SK-N-SH treated with all-trans-retinoic acid at 6 μM for 48 hours (cell line): ENCODE measurements around the gene SLC34A2.

Experiments
- ATAC-seq: fragments of 200-7000 bp; cut with Tn5 transposase; 3 replicates; pipeline ENCODE4 v1.9.1; 2020; ENCODE audit warnings: mild to moderate bottlenecking, moderate library complexity
- ARNTL ChIP-seq: fragments of 450-650 bp; formaldehyde crosslinking; IDR thresholded peaks from 2 replicates; pipeline ENCODE4 v1.5.0; 2020; ENCODE audit warnings: low read depth, mild to moderate bottlenecking, moderate library complexity, borderline replicate concordance
- BACH2 ChIP-seq: fragments of 250-450 bp; sonication (Bioruptor Pico); IDR thresholded peaks from 2 replicates; pipeline ENCODE4 v1.9.0; 2021; ENCODE audit warnings: mild to moderate bottlenecking, borderline replicate concordance
- CSDC2 ChIP-seq: fragments of 250-450 bp; sonication (Bioruptor Pico); IDR thresholded peaks from 2 replicates; pipeline ENCODE4 v1.5.0; 2020; ENCODE audit warnings: mild to moderate bottlenecking, moderate library complexity
- CSRNP3 ChIP-seq: fragments of 250-450 bp; sonication (Bioruptor Pico); IDR thresholded peaks from 2 replicates; pipeline ENCODE4 v1.5.1; 2021; ENCODE audit warnings: mild to moderate bottlenecking, moderate library complexity
- ESRRG ChIP-seq: fragments of 250-450 bp; sonication (Bioruptor Pico); IDR thresholded peaks from 2 replicates; pipeline ENCODE4 v1.6.1; 2021; ENCODE audit warnings: mild to moderate bottlenecking
- GLIS3 ChIP-seq: fragments of 250-450 bp; sonication (Bioruptor Pico); IDR thresholded peaks from 2 replicates; pipeline ENCODE4 v1.5.0; 2020; ENCODE audit warnings: mild to moderate bottlenecking, moderate library complexity
- ISL1 ChIP-seq: fragments of 250-450 bp; sonication (Bioruptor Pico); IDR thresholded peaks from 2 replicates; pipeline ENCODE4 v2.1.2; 2022; ENCODE audit warnings: mild to moderate bottlenecking, moderate library complexity
- OSR1 ChIP-seq: fragments of 250-450 bp; sonication (Bioruptor Pico); IDR thresholded peaks from 2 replicates; pipeline ENCODE4 v1.8.0; 2022; ENCODE audit warnings: moderate library complexity, mild to moderate bottlenecking, inconsistent platforms
- PPARA ChIP-seq: fragments of 250-450 bp; sonication (Bioruptor Pico); IDR thresholded peaks from 2 replicates; pipeline ENCODE4 v1.5.0; 2020; ENCODE audit warnings: mild to moderate bottlenecking, borderline replicate concordance
- RARB ChIP-seq: fragments of 250-450 bp; sonication (Bioruptor Pico); IDR thresholded peaks from 2 replicates; pipeline ENCODE4 v1.8.0; 2021; ENCODE audit warnings: mild to moderate bottlenecking, moderate library complexity
- SNAI2 ChIP-seq: fragments of 250-450 bp; sonication (Bioruptor Pico); IDR thresholded peaks from 2 replicates; pipeline ENCODE4 v1.5.0; 2020; ENCODE audit warnings: mild to moderate bottlenecking, moderate library complexity
- TCF4 ChIP-seq: fragments of 250-450 bp; sonication (Bioruptor Pico); IDR thresholded peaks from 2 replicates; pipeline ENCODE4 v1.8.0; 2021; ENCODE audit warnings: mild to moderate bottlenecking, moderate library complexity, borderline replicate concordance
- TOX ChIP-seq: fragments of 250-450 bp; sonication (Bioruptor Pico); IDR thresholded peaks from 2 replicates; pipeline ENCODE4 v1.8.0; 2021; ENCODE audit warnings: mild to moderate bottlenecking, moderate library complexity, borderline replicate concordance
- ZC3H10 ChIP-seq: fragments of 250-450 bp; sonication (Bioruptor Pico); IDR thresholded peaks from 2 replicates; pipeline ENCODE4 v1.5.1; 2021; ENCODE audit warnings: mild to moderate bottlenecking, moderate library complexity
- ZFP3 ChIP-seq: fragments of 250-450 bp; sonication (Bioruptor Pico); IDR thresholded peaks from 2 replicates; pipeline ENCODE4 v1.5.0; 2020; ENCODE audit warnings: mild to moderate bottlenecking, moderate library complexity
- ZFP30 ChIP-seq: fragments of 450-650 bp; formaldehyde crosslinking; IDR thresholded peaks from 2 replicates; pipeline ENCODE4 v1.5.0; 2022; ENCODE audit warnings: mild to moderate bottlenecking, moderate library complexity
- ZNF565 ChIP-seq: fragments of 450-650 bp; formaldehyde crosslinking; conservative IDR thresholded peaks from 2 replicates; pipeline ENCODE4 v1.5.0; 2020; ENCODE audit warnings: low read depth, mild to moderate bottlenecking, moderate library complexity
- ZNF70 ChIP-seq: fragments of 450-650 bp; formaldehyde crosslinking; IDR thresholded peaks from 2 replicates; pipeline ENCODE4 v1.5.0; 2020; ENCODE audit warnings: mild to moderate bottlenecking, moderate library complexity
- ZNF8 ChIP-seq: fragments of 450-650 bp; formaldehyde crosslinking; IDR thresholded peaks from 2 replicates; pipeline ENCODE4 v1.5.0; 2020; ENCODE audit warnings: mild to moderate bottlenecking, moderate library complexity
- TF ChIP-seq, protein P1 (sequence below): fragments of 250-450 bp; sonication (Bioruptor Pico); IDR thresholded peaks from 2 replicates; pipeline ENCODE4 v1.8.0; 2020; ENCODE audit warnings: mild to moderate bottlenecking, moderate library complexity, borderline replicate concordance
- TF ChIP-seq, protein P2 (sequence below): fragments of 250-450 bp; sonication (Bioruptor Pico); IDR thresholded peaks from 2 replicates; pipeline ENCODE4 v1.5.0; 2020; ENCODE audit warnings: mild to moderate bottlenecking, moderate library complexity
- TF ChIP-seq, protein P3 (sequence below): fragments of 250-450 bp; sonication (Bioruptor Pico); IDR thresholded peaks from 2 replicates; pipeline ENCODE4 v1.5.1; 2020; ENCODE audit warnings: low read depth, mild to moderate bottlenecking, moderate library complexity

SLC34A2 gene

DNA sequence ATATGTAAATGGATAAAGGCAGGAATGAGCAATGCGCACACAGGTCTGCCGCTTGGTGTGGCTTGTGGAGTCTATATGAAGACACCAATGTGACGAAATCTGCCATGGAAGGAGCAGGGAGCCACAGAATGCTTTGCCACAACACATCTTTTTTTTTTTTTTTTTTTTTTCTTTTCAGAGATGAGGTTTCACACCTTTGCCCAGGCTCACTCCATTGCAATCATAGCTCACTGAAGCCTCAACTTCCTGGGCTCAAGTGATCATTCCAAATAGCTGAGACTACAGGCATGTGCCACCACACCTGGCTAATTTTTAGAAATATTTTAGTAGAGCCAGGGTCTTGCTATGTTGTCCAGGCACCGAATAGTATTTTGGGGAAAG is 17.4 kb upstream of the SLC34A2 start:
- ATAC-seq, result no peak
- TF ChIP-seq ZNF8 (CRISPR knock-in tag), result no peak
- no peak for TF ChIP-seq CSRNP3
- TF ChIP-seq CSDC2 (CRISPR knock-in tag), result no peak
- no peak for TF ChIP-seq ARNTL (CRISPR knock-in tag)
- TF ChIP-seq, protein P1, sequence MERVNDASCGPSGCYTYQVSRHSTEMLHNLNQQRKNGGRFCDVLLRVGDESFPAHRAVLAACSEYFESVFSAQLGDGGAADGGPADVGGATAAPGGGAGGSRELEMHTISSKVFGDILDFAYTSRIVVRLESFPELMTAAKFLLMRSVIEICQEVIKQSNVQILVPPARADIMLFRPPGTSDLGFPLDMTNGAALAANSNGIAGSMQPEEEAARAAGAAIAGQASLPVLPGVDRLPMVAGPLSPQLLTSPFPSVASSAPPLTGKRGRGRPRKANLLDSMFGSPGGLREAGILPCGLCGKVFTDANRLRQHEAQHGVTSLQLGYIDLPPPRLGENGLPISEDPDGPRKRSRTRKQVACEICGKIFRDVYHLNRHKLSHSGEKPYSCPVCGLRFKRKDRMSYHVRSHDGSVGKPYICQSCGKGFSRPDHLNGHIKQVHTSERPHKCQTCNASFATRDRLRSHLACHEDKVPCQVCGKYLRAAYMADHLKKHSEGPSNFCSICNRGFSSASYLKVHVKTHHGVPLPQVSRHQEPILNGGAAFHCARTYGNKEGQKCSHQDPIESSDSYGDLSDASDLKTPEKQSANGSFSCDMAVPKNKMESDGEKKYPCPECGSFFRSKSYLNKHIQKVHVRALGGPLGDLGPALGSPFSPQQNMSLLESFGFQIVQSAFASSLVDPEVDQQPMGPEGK (CRISPR knock-in tag), result no peak
- no peak for TF ChIP-seq ESRRG (CRISPR knock-in tag)
- TF ChIP-seq BACH2 (CRISPR knock-in tag), result no peak
- TF ChIP-seq, protein P2, sequence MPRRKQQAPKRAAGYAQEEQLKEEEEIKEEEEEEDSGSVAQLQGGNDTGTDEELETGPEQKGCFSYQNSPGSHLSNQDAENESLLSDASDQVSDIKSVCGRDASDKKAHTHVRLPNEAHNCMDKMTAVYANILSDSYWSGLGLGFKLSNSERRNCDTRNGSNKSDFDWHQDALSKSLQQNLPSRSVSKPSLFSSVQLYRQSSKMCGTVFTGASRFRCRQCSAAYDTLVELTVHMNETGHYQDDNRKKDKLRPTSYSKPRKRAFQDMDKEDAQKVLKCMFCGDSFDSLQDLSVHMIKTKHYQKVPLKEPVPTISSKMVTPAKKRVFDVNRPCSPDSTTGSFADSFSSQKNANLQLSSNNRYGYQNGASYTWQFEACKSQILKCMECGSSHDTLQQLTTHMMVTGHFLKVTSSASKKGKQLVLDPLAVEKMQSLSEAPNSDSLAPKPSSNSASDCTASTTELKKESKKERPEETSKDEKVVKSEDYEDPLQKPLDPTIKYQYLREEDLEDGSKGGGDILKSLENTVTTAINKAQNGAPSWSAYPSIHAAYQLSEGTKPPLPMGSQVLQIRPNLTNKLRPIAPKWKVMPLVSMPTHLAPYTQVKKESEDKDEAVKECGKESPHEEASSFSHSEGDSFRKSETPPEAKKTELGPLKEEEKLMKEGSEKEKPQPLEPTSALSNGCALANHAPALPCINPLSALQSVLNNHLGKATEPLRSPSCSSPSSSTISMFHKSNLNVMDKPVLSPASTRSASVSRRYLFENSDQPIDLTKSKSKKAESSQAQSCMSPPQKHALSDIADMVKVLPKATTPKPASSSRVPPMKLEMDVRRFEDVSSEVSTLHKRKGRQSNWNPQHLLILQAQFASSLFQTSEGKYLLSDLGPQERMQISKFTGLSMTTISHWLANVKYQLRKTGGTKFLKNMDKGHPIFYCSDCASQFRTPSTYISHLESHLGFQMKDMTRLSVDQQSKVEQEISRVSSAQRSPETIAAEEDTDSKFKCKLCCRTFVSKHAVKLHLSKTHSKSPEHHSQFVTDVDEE (CRISPR knock-in tag), result no peak
- TF ChIP-seq ZFP30 (CRISPR knock-in tag), result no peak
- no peak for TF ChIP-seq ZNF70 (CRISPR knock-in tag)
- no peak for TF ChIP-seq TCF4 (CRISPR knock-in tag)
- TF ChIP-seq TOX, result no peak
- TF ChIP-seq ZNF565 (CRISPR knock-in tag), result no peak
- TF ChIP-seq SNAI2, result no peak
- no peak for TF ChIP-seq OSR1 (CRISPR knock-in tag)
- TF ChIP-seq ISL1 (CRISPR knock-in tag), result no peak
- no peak for TF ChIP-seq ZFP3
- no peak for TF ChIP-seq PPARA (CRISPR knock-in tag)
- TF ChIP-seq, all 23 proteins: peak for 0

DNA sequence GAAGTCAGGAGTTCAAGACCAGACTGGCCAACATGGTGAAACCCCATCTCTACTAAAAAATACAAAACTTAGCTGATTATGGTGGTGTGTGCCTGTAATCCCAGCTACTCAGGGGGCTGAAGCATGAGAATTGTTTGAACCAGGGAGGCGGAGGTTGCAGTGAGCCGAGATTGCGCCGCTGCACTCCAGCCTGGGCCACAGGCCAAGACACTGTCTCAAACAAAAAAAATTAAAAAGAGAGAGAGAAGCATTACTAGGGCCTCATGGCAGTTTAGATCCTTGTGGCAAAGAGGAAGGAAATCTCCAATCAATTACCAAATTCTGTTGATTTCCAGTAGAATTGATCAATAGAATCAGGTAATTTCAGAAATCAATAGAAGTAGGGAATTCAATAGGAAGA is 16.8 kb upstream of the SLC34A2 start:
- ATAC-seq, result no peak
- no peak for TF ChIP-seq ZC3H10 (CRISPR knock-in tag)

DNA sequence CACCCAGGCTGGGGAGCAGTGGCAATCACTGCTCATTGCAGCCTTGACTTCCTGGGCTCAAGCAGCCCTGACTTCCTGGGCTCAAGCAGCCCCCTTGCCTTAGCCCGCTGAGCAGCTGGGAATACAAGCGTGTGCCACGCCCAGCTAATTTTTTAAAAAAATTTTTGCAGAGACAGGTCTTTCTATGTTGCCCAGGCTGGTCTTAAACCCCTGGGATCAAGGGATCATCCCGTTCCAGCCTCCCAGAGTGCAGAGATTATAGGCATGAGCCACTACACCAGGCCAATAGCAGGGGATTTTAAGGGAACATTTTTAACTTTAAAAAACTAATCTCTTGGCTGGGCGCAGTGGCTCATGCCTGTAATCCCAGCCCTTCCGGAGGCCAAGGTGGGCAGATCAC is 5.3 kb upstream of the SLC34A2 start:
- TF ChIP-seq TCF4 (CRISPR knock-in tag) (no peak), CSDC2 (CRISPR knock-in tag) (no peak), ZFP3 (no peak), GLIS3 (CRISPR knock-in tag) (no peak), ARNTL (CRISPR knock-in tag) (no peak)
- TF ChIP-seq, protein P3, sequence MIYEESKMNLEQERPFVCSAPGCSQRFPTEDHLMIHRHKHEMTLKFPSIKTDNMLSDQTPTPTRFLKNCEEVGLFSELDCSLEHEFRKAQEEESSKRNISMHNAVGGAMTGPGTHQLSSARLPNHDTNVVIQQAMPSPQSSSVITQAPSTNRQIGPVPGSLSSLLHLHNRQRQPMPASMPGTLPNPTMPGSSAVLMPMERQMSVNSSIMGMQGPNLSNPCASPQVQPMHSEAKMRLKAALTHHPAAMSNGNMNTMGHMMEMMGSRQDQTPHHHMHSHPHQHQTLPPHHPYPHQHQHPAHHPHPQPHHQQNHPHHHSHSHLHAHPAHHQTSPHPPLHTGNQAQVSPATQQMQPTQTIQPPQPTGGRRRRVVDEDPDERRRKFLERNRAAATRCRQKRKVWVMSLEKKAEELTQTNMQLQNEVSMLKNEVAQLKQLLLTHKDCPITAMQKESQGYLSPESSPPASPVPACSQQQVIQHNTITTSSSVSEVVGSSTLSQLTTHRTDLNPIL (CRISPR knock-in tag), result no peak
- TF ChIP-seq, protein P1 (CRISPR knock-in tag), result no peak
- TF ChIP-seq, all 23 proteins: peak for 0
- no peak for ATAC-seq

- ATAC-seq, result no peak
- TF ChIP-seq BACH2 (CRISPR knock-in tag) (no peak), TOX (no peak), RARB (CRISPR knock-in tag) (no peak), PPARA (CRISPR knock-in tag) (no peak), ZNF8 (CRISPR knock-in tag) (no peak), CSDC2 (CRISPR knock-in tag) (no peak), ZFP30 (CRISPR knock-in tag) (no peak), ZC3H10 (CRISPR knock-in tag) (no peak), ZNF565 (CRISPR knock-in tag) (no peak), ISL1 (CRISPR knock-in tag) (no peak)
- TF ChIP-seq, protein P2 (CRISPR knock-in tag), result no peak
- TF ChIP-seq, protein P1 (CRISPR knock-in tag), result no peak
Measured at GRCh38 chr4:25651682-25652081, 4.0 kb upstream of the SLC34A2 start.
